Mucosa of descending colon (tissue), 3 donors: Measurements from ENCODE around the gene NUTF2. TPM values are rescaled to one million over a fixed set of nuclear protein-coding genes. Genes with fewer than 3 reads are reported as not detected.

Source experiments
- ATAC-seq: fragments of 200-7000 bp; cut with Tn5 transposase; one replicate; pipeline ENCODE4 v1.9.1; 2020; ENCODE audit warnings: mild to moderate bottlenecking, moderate library complexity
- DNase-seq, 3 donors: peaks; one replicate each; pipeline ENCODE4 v3.0.0-alpha.2; 2020
- H3K36me3 ChIP-seq: fragments of 200-600 bp; one replicate; pipeline ENCODE4 v1.8.0; 2021; ENCODE audit warnings: low read depth, mild to moderate bottlenecking
- H3K4me1 ChIP-seq: fragments of 200-600 bp; one replicate; pipeline ENCODE4 v1.8.0; 2021; ENCODE audit warnings: low read depth, mild to moderate bottlenecking
- H3K4me3 ChIP-seq: fragments of 200-600 bp; one replicate; pipeline ENCODE4 v1.8.0; 2021; ENCODE audit warnings: mild to moderate bottlenecking
- H3K9me3 ChIP-seq: fragments of 200-600 bp; one replicate; pipeline ENCODE4 v1.8.0; 2021; ENCODE audit warnings: mild to moderate bottlenecking
- CTCF ChIP-seq: fragments of 200-600 bp; IDR thresholded peaks from one replicate; pipeline ENCODE4 v1.8.0; 2022; ENCODE audit warnings: antibody characterized with exemption, mild to moderate bottlenecking
- intact Hi-C, 2 donors: fragments of 100-400 bp; cut with DNase I in 1 of 2; cut with micrococcal nuclease in 1 of 2; formaldehyde crosslinking; loops; one replicate each; pipeline versions ENCODE4 v1.11.0 to v1.11.1; 2022; cut with DNase I, micrococcal nuclease
- total RNA-seq, 3 donors: library from RNA; stranded (reverse); fragmentation: NEBNext Ultra II Directional in 2 of 3; extraction: Animal tissue kit (Norgen Biotek cat#: 25700) in 2 of 3; gene quantifications; one replicate each; pipeline versions ENCODE4 v1.2.1 to v1.2.4, GENCODE V29; 2021 to 2023
- donor health status: DM: no; HTN: no; CAD: no; lungs with moderate emphysema.
- donor health status: DM: no; HTN: no; CAD: no.
- donor health status: DM: no; HTN: yes; CAD: no.

Gene NUTF2
- total RNA-seq, 3 donors from 2014 or later: 56.0 to 69.3 (median 58.0) TPM

DNA sequence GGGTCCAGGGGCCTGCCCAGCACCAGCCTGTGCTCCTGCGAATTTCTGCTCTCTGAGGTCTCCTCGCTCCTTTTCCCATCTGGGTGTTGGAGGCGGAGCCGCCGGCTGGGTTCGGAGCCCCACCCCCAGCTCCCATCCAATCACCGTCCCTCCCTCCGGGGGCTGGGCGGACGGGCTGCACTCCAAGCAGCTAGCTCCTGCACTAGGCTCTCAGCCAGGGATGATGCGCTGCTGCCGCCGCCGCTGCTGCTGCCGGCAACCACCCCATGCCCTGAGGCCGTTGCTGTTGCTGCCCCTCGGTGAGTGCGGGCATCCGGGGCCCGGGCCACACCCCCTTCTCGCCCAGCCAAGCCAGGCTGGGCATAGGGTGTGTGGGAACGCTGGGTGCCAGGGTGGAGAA lies 38.0 kb downstream of the NUTF2 start, which contains the start of gene NRN1L:
Gene NRN1L (plus strand): TSS at position 202 of the 400 bp plus-strand sequence. CDS start 19 bp downstream, at position 221.
- no peak for TF ChIP-seq CTCF
- intact Hi-C loops: loop anchor here in 1 of 2 donors (10.0 kb wide), 1 partner anchor 50 kb away; the partner anchor contains the start of genes CTRL and PSMB10
- Histone ChIP-seq H3K9me3 (no peaks in the 10 kb centered on the region), H3K36me3 (peaks cover 4% of the 10 kb centered on the region), H3K4me3 (no peak within 1 kb of the TSS), H3K4me1 (no peaks in the 10 kb centered on the region)
- DNase-seq: peak; percentile 73 to 80 (median 80)
- peak; percentile 64 for ATAC-seq

DNA sequence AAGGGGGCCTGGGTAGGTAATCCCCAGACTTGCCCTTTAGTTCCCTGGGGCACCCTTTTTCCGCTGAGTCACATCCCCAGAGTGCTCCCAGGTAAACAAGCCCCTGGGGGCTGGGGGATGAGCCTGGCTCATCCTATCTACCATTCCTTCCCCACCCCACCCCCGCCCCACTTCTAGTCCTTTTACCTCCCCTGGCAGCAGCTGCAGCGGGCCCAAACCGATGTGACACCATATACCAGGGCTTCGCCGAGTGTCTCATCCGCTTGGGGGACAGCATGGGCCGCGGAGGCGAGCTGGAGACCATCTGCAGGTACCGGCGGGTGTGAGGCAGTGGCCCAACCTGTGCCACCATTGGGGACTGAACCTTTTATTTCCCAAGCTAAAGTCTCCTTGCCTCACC lies 38.8 kb downstream of the NUTF2 start:
- ATAC-seq: no peak
- TF ChIP-seq CTCF: no peak
- Histone ChIP-seq H3K4me3 (no peak overlapping the region), H3K4me1 (no peaks in the 10 kb centered on the region), H3K9me3 (no peaks in the 10 kb centered on the region), H3K36me3 (peaks cover under 1% of the 10 kb centered on the region)
- DNase-seq: no peak
- intact Hi-C loops: loop anchor here in 1 of 2 donors (10.0 kb wide), 1 partner anchor 49 kb away; the partner anchor contains the start of genes CTRL and PSMB10

DNA sequence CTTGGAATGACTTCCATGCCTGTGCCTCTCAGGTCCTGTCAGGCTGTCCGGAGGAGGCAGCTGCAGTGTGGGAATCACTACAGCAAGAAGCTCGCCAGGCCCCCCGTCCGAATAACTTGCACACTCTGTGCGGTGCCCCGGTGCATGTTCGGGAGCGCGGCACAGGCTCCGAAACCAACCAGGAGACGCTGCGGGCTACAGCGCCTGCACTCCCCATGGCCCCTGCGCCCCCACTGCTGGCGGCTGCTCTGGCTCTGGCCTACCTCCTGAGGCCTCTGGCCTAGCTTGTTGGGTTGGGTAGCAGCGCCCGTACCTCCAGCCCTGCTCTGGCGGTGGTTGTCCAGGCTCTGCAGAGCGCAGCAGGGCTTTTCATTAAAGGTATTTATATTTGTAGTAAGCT lies 39.2 kb downstream of the NUTF2 start:
- no peak for DNase-seq
- Histone ChIP-seq H3K36me3 (no peaks in the 10 kb centered on the region), H3K9me3 (no peaks in the 10 kb centered on the region), H3K4me1 (no peaks in the 10 kb centered on the region), H3K4me3 (no peak overlapping the region)
- intact Hi-C loops: loop anchor here in 1 of 2 donors (10.0 kb wide), 1 partner anchor 49 kb away; the partner anchor contains the start of genes CTRL and PSMB10
- no peak for TF ChIP-seq CTCF
- no peak for ATAC-seq

GRCh38 chr16:67886387-67886786 lies 39.7 kb downstream of the NUTF2 start:
- DNase-seq: no peak
- Histone ChIP-seq H3K4me3 (no peak overlapping the region), H3K36me3 (no peaks in the 10 kb centered on the region), H3K9me3 (no peaks in the 10 kb centered on the region), H3K4me1 (no peaks in the 10 kb centered on the region)
- ATAC-seq: no peak
- intact Hi-C loops: loop anchor here in 1 of 2 donors (10.0 kb wide), 1 partner anchor 48 kb away; the partner anchor contains the start of genes CTRL and PSMB10
- TF ChIP-seq CTCF: no peak

DNA sequence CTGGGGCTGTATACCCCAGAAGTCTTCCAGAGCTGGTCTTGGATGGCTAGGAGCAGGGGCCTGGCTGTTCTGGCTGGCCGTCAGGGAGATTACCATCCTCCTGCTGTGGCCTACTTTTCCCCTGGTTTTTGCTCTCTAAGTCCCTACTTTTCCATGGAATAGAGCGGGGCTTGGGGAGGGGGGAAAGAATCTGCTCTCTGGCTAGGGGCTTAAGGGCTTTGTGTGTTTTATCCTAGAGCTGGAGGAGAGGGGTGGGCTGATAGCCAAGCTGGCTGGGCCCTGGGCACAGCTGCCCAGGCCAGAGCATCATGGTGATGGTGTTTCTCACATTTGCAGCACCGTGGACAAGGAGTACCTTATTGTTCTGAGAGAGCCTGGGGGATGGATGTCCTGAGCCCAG lies 41.6 kb downstream of the NUTF2 start:
- no peak for ATAC-seq
- TF ChIP-seq CTCF: no peak
- intact Hi-C loops: loop anchor here in 1 of 2 donors (10.0 kb wide), 1 partner anchor 46 kb away; the partner anchor contains the start of genes CTRL and PSMB10

GRCh38 chr16:67892375-67892774 lies 45.6 kb downstream of the NUTF2 start:
- no peak for TF ChIP-seq CTCF
- no peaks in the 10 kb centered on the region for H3K36me3 ChIP-seq
- no peak for ATAC-seq

More for the DNA sequence above, 41.6 kb downstream of the NUTF2 start:
- Histone ChIP-seq H3K9me3 (no peaks in the 10 kb centered on the region), H3K4me1 (peaks cover 7% of the 10 kb centered on the region), H3K4me3 (no peak overlapping the region), H3K36me3 (no peaks in the 10 kb centered on the region)
- DNase-seq: no peak

More at GRCh38 chr16:67892375-67892774, 45.6 kb downstream of the NUTF2 start:
- intact Hi-C loops: no loop called here
- DNase-seq: no peak
- Histone ChIP-seq H3K9me3 (no peaks in the 10 kb centered on the region), H3K4me3 (no peak overlapping the region), H3K4me1 (peaks cover 26% of the 10 kb centered on the region)
